BE2C (cell line): Measurements from ENCODE around the gene THSD4.

ENCODE experiments used
- DNase-seq: peaks from one replicate; pipeline ENCODE4 v3.0.0-alpha.2; 2020
- H3K27me3 ChIP-seq: fragments of 250-450 bp; sonication (Bioruptor Pico); 2 replicates; pipeline ENCODE4 v1.5.1; 2020; ENCODE audit warnings: mild to moderate bottlenecking
- H3K36me3 ChIP-seq: fragments of 250-450 bp; sonication (Bioruptor Pico); 2 replicates; pipeline ENCODE4 v1.5.1; 2020; ENCODE audit warnings: mild to moderate bottlenecking
- H3K4me1 ChIP-seq: fragments of 250-450 bp; sonication (Bioruptor Pico); 2 replicates; pipeline ENCODE4 v1.5.1; 2020
- H3K4me3 ChIP-seq: 2 replicates; pipeline ENCODE4 v1.5.1; 2011; ENCODE audit warnings: low read depth, low read length
- H3K9me3 ChIP-seq: fragments of 250-450 bp; sonication (Bioruptor Pico); 2 replicates; pipeline ENCODE4 v1.5.1; 2020
- TF ChIP-seq, protein P1 (sequence below): IDR thresholded peaks from 2 replicates; pipeline ENCODE4 v1.5.1; 2012; ENCODE audit warnings: mild to moderate bottlenecking, low read depth, low read length

Gene THSD4

DNA sequence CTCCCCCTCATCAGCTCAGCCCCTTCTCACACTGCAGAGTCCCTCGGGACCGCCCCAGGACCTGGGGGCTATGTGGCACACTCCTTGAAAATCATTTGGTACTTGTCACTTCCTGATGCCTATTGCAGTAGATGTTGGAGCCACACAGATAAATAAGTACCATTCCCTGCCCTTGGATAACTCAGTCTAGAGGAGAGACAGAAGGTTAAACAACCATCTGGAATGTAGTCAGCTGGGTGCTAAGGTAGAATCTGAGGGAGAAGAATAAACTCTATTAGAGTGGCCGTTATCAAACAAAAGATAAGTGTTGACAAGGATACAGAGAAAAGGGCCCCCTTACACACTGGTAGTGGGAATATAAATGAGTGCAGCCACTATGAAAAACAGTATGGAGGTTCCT, 582.8 kb downstream of the THSD4 start:
- no peaks in the 10 kb centered on the region for H3K4me1 ChIP-seq
- H3K4me3 ChIP-seq, result no peak overlapping the region
- TF ChIP-seq, protein P1, sequence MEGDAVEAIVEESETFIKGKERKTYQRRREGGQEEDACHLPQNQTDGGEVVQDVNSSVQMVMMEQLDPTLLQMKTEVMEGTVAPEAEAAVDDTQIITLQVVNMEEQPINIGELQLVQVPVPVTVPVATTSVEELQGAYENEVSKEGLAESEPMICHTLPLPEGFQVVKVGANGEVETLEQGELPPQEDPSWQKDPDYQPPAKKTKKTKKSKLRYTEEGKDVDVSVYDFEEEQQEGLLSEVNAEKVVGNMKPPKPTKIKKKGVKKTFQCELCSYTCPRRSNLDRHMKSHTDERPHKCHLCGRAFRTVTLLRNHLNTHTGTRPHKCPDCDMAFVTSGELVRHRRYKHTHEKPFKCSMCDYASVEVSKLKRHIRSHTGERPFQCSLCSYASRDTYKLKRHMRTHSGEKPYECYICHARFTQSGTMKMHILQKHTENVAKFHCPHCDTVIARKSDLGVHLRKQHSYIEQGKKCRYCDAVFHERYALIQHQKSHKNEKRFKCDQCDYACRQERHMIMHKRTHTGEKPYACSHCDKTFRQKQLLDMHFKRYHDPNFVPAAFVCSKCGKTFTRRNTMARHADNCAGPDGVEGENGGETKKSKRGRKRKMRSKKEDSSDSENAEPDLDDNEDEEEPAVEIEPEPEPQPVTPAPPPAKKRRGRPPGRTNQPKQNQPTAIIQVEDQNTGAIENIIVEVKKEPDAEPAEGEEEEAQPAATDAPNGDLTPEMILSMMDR, result no peak
- no peaks in the 10 kb centered on the region for H3K36me3 ChIP-seq
- no peak for DNase-seq
- no peaks in the 10 kb centered on the region for H3K9me3 ChIP-seq
- H3K27me3 ChIP-seq, result no peaks in the 10 kb centered on the region; the same call in 1 of the 2 replicates

DNA sequence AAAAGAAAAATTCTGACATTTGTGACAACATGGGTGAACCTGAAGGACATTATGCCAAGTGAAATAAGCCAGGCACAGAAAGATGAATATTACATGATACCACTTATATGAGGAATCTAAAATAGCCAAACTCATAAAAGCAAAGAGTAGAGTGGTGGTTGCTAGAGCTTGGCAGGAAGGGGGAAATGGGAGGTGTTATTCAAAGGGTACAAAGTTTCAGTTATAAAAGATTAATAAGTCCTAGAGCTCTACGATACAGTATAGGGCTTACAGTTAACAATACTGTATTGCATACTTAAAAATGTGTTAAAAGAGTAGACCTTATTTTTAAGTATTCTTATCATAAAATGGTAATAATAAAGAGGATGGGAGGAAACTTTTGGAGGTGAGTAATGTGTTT, 583.5 kb downstream of the THSD4 start:
- no peaks in the 10 kb centered on the region for H3K4me1 ChIP-seq

DNA sequence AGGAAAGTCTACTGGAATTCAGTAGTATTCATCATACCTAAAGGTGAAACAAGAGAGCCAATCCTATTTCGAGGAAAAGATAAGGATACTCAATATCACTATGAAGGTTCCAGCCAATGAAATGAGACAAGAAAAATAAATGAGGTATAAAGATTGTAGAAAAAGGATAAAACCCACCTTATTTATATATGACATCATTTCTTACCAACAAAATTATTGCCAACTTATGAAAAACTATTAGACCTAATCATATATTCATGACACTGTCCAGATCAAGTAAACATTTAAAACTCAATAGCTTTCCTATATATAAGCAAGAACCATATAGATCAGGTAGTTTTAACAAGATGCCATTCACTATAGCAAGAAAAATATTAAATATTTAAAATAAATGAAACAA, 584.7 kb downstream of the THSD4 start:
- TF ChIP-seq, protein P1, result no peak
- no peaks in the 10 kb centered on the region for H3K36me3 ChIP-seq
- H3K4me1 ChIP-seq, result no peaks in the 10 kb centered on the region
- no peak overlapping the region for H3K4me3 ChIP-seq
- no peaks in the 10 kb centered on the region for H3K9me3 ChIP-seq
- H3K27me3 ChIP-seq, result peaks cover 3% of the 10 kb centered on the region; the same call in 1 of the 2 replicates
- DNase-seq, result no peak

More for the DNA sequence above, 583.5 kb downstream of the THSD4 start:
- Histone ChIP-seq H3K9me3 (no peaks in the 10 kb centered on the region), H3K4me3 (no peak overlapping the region), H3K36me3 (no peaks in the 10 kb centered on the region), H3K27me3 (no peaks in the 10 kb centered on the region; the same call in 1 of the 2 replicates)
- no peak for DNase-seq
- TF ChIP-seq, protein P1, result no peak

DNA sequence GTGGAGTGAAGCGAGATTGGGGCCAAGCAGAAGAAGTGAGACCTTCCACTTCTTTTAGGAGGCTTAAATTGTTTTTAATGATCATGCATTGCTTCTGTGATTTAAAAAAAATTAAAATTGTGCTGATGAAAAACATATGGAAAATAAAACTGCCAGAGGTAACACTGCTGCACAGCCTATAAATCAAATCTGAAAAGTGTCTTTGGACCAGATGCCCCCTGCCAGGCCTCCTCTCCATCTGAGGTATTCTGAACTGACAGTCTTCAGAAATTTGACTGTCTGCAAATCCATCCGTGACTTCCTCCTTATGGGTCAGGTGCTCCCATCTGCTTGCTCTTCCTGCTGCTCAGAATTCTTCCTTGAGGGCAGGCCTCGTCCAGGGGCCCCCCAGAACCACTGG, 586.5 kb downstream of the THSD4 start:
- no peaks in the 10 kb centered on the region for H3K36me3 ChIP-seq
- no peak overlapping the region for H3K4me3 ChIP-seq
- H3K27me3 ChIP-seq, result 0 out of 2 replicates have a peak, but pooled peaks cover 9% of the 10 kb centered on the region
- no peaks in the 10 kb centered on the region for H3K9me3 ChIP-seq
- TF ChIP-seq, protein P1, result no peak
- H3K4me1 ChIP-seq, result no peaks in the 10 kb centered on the region
- DNase-seq, result no peak

DNA sequence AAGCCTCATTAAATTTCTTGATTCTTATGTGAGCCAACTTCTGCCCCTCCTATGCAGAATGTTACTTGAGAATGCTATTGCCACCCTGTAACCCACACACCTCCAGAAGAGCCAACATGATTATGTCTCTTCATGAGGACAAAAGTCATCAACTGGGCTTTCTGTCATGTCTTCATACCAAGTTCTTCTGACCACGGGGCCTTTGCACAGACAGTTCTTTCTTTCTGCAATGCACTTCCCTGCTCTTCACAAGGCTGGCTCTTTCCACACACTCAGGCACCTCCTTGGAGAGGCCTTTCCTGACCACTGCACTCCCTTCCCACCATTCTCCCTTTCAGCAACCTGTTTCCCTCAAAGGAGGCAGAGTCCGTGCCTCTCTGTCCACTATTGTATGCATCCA, 587.2 kb downstream of the THSD4 start:
- Histone ChIP-seq H3K27me3 (peaks cover 10% of the 10 kb centered on the region; the same call in 1 of the 2 replicates), H3K36me3 (no peaks in the 10 kb centered on the region), H3K4me1 (no peaks in the 10 kb centered on the region), H3K4me3 (no peak overlapping the region), H3K9me3 (no peaks in the 10 kb centered on the region)
- DNase-seq, result no peak
- TF ChIP-seq, protein P1, result no peak

DNA sequence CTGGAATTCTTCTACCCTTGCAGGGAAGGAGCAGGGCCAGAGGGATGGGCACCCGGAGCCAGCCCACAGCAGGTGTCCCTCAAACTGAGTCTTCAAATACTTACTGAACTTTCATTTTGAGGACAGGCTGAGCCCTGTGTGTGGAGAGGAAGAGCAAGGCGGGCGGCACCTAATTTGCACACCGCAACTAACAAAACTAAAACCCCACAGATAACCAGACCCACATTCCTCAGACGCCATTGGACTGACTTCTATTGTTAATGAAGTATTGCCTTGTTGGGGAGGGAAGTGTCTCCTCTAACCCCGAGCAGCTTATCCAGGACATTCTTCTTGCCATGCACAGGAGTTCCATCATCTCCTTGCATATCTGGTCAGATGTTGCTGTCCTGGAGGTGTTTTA, 589.9 kb downstream of the THSD4 start:
- TF ChIP-seq, protein P1, result no peak
- H3K4me1 ChIP-seq, result no peaks in the 10 kb centered on the region
- H3K4me3 ChIP-seq, result no peak overlapping the region
- H3K27me3 ChIP-seq, result peaks cover 31% of the 10 kb centered on the region
- no peak for DNase-seq
- no peaks in the 10 kb centered on the region for H3K9me3 ChIP-seq
- no peaks in the 10 kb centered on the region for H3K36me3 ChIP-seq
